Lung microvascular endothelial cell (primary cell): ENCODE measurements around the gene BCL7C. TPM values are rescaled to one million over a fixed set of nuclear protein-coding genes. Genes with fewer than 3 reads are reported as not detected.

ENCODE experiments used
- DNase-seq, 2 donors: peaks; one replicate each; pipeline versions ENCODE4 v3.0.0 to v3.0.0-alpha.2; 2010; ENCODE audit warnings: low read depth in 2 of 2
- total RNA-seq: library from RNA; depleted of rRNA; stranded (reverse); fragments of >200 nt; gene quantifications from 2 replicates; pipeline ENCODE4 v1.2.1, GENCODE V29; 2014

BCL7C gene
- total RNA-seq, 1 donor from 2014 or later = 72.0 TPM

- peak; percentile 99 to 100 for DNase-seq
Observed at GRCh38 chr16:30922960-30923535, 29.2 kb upstream of the BCL7C start.

GRCh38 chr16:30922420-30922959 is 28.6 kb upstream of the BCL7C start:
- peak; percentile 100 for DNase-seq

GRCh38 chr16:30921748-30922419 is 28.0 kb upstream of the BCL7C start:
- peak; percentile 91 to 95 for DNase-seq

GRCh38 chr16:30921459-30921747 is 27.5 kb upstream of the BCL7C start:
- no peak for DNase-seq

- no peak for DNase-seq
Observed at GRCh38 chr16:30920891-30921290, 27.0 kb upstream of the BCL7C start.

GRCh38 chr16:30918614-30919013 is 24.7 kb upstream of the BCL7C start:
- DNase-seq = no peak

- no peak for DNase-seq
Observed at GRCh38 chr16:30914830-30915229, 21.0 kb upstream of the BCL7C start.

GRCh38 chr16:30912794-30913412 is 19.0 kb upstream of the BCL7C start:
- no peak for DNase-seq

GRCh38 chr16:30910427-30911029 is 16.7 kb upstream of the BCL7C start:
- no peak for DNase-seq

GRCh38 chr16:30907064-30907463 is 13.2 kb upstream of the BCL7C start:
- no peak for DNase-seq

GRCh38 chr16:30904114-30904780 is 10.4 kb upstream of the BCL7C start:
- DNase-seq = no peak

GRCh38 chr16:30903596-30903995 is 9.7 kb upstream of the BCL7C start:
- DNase-seq = peak; percentile 62 to 75

- DNase-seq = no peak
Observed at GRCh38 chr16:30903002-30903401, 9.1 kb upstream of the BCL7C start.

GRCh38 chr16:30902029-30902972 is 8.4 kb upstream of the BCL7C start:
- peak; percentile 76 to 86 for DNase-seq

GRCh38 chr16:30901201-30902028 is 7.5 kb upstream of the BCL7C start:
- no peak for DNase-seq

GRCh38 chr16:30900588-30900987 is 6.7 kb upstream of the BCL7C start:
- no peak for DNase-seq

GRCh38 chr16:30899794-30900193 is 5.9 kb upstream of the BCL7C start:
- no peak for DNase-seq

GRCh38 chr16:30896889-30897733 is 3.2 kb upstream of the BCL7C start:
- DNase-seq = peak; percentile 89
